ENCODE results near the gene OR4S2.

Gene OR4S2

GRCh38 chr11:55648027-55648426 is at the start of gene OR4S2:
OR4S2 (plus strand) TSS chr11:55648327; CDS start chr11:55650904, 2,577 bp downstream.
- no peak for DNase-seq (ENCODE audit: low read depth)

DNA sequence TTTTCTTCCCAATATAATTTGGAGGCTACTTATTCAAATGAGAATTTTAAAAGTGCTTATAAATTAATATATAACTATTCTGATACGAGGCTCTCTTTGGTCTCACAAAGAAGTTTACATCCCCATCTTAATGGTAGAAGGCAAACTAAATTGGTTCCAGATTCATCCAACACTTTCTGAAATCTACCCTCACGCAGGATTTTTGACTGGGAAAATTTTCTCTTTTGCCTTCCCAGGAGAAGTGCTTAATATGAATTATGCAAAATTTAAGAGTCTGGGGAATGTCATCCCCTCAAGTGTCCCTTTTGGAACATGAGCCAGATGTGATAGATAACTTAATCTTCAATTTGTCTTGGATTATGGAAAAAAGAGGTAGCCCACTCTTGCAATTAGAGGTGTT is 40.6 kb upstream of the OR4S2 start, which contains the start of gene OR4C11:
Gene OR4C11 (minus strand): TSS at position 101 of the 400 bp plus-strand sequence. CDS start 3,272 bp downstream, outside the sequence.
- no peak for DNase-seq (ENCODE audit: low read depth)

- DNase-seq (ENCODE audit: low read depth), result no peak
Measured at GRCh38 chr11:55624531-55624930, 23.6 kb upstream of the OR4S2 start.

DNA sequence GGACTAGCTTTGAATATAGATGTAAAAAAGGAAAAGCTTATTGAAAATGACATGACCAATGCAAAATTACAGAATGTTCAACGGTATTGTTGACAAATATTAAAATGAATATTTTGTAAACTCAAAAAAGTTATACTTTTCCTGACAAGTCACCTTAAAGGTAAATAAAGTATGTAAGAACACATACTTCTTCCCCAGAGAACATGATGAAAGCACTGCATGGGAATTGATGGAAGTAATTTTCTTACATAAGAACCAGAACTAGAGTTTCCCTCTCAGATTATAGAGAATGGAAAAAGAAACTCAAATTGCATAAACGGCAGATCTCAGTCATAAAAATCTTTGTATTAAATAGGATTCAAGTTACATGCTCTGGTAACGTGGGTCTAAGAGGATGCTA is 13.3 kb upstream of the OR4S2 start, which contains the start of gene OR4P4:
Gene OR4P4 (plus strand): TSS at position 301 of the 400 bp plus-strand sequence.
- no peak for DNase-seq (ENCODE audit: low read depth)

- no peak for DNase-seq (ENCODE audit: low read depth)
Measured at GRCh38 chr11:55652560-55652959, 4.4 kb downstream of the OR4S2 start.

DNA sequence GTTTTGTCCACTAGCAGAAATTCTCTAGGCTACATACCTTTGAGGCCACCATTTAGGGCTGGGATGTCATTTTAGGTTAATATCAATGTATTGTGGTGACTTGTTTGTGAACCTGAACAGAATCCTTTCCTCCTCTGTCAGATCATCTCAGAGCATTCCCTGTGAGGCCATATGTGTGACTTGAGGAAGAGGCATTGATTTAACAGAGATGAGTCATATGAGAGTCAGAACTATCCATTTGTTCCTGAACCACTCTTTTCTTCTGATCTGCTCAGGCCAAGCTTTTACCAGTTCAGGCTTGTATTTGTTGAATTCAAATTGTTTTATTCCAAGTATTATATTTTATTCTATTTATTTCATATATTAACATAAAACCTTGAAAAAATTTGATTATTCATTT is 7.0 kb downstream of the OR4S2 start:
- no peak for DNase-seq (ENCODE audit: low read depth)

- DNase-seq (ENCODE audit: low read depth), result no peak
Measured at GRCh38 chr11:55658031-55658573, 10.0 kb downstream of the OR4S2 start.

- no peak for DNase-seq (ENCODE audit: low read depth)
Measured at GRCh38 chr11:55658608-55659007, 10.5 kb downstream of the OR4S2 start.

GRCh38 chr11:55661901-55662300 is 13.8 kb downstream of the OR4S2 start, which contains the start of gene OR4C6:
OR4C6 (plus strand) TSS chr11:55662201; CDS start chr11:55665167, 2,966 bp downstream.
- DNase-seq (ENCODE audit: low read depth), result no peak

- no peak for DNase-seq (ENCODE audit: low read depth)
Measured at GRCh38 chr11:55669376-55669775, 21.2 kb downstream of the OR4S2 start.

- no peak for DNase-seq (ENCODE audit: low read depth)
Measured at GRCh38 chr11:55673860-55674259, 25.7 kb downstream of the OR4S2 start.

- no peak for DNase-seq (ENCODE audit: low read depth)
Measured at GRCh38 chr11:55697817-55698216, 49.7 kb downstream of the OR4S2 start.

DNA sequence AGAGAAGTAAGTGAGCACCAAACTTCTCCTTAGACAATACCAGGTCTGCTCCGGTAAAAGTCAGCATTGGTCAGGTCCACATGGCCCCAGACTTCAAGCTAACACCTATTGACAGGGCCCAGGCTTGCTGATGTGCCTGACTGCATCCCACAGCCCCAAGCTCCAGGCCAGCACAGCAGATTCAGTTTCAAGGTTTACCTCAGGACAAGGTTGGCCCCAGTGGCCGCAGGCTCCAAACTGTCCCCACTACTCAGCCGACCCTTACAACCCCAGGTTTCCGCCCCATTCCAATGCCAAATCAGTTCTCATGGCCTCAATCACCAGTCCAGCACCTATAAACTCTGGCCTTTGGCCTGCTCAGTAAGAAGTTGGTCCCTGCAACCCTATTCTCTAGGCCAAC is 53.3 kb downstream of the OR4S2 start:
- DNase-seq (ENCODE audit: low read depth), result no peak
